ENCODE data around the gene SRD5A1.
"Not testable (repeated sequence)": the region's sequence is repeated elsewhere in the genome, so short reads cannot be mapped to it uniquely, and the experiment has no call there.

The SRD5A1 gene

GRCh38 chr5:6652025-6652424 is 18.8 kb downstream of the SRD5A1 start:
- Mint-ChIP-seq H3K9me3 (no peaks in the 10 kb centered on the region), H3K4me1 (no peaks in the 10 kb centered on the region), H3K27ac (no peak overlapping the region), H3K36me3 (peaks cover 27% of the 10 kb centered on the region), H3K4me3 (no peak overlapping the region), H3K27me3 (no peaks in the 10 kb centered on the region)

GRCh38 chr5:6655432-6655831 is 22.2 kb downstream of the SRD5A1 start:
- peaks cover 30% of the 10 kb centered on the region for H3K36me3 Mint-ChIP-seq
- H3K9me3 Mint-ChIP-seq = no peaks in the 10 kb centered on the region
- H3K27ac Mint-ChIP-seq = no peak overlapping the region
- H3K27me3 Mint-ChIP-seq = no peaks in the 10 kb centered on the region
- H3K4me3 Mint-ChIP-seq = no peak overlapping the region
- H3K4me1 Mint-ChIP-seq = peaks cover 4% of the 10 kb centered on the region

GRCh38 chr5:6656680-6657079 is 23.4 kb downstream of the SRD5A1 start:
- H3K9me3 Mint-ChIP-seq = no peaks in the 10 kb centered on the region
- peaks cover 4% of the 10 kb centered on the region for H3K4me1 Mint-ChIP-seq
- no peak overlapping the region for H3K4me3 Mint-ChIP-seq
- peaks cover 30% of the 10 kb centered on the region for H3K36me3 Mint-ChIP-seq
- H3K27ac Mint-ChIP-seq = no peak overlapping the region
- H3K27me3 Mint-ChIP-seq = no peaks in the 10 kb centered on the region

- H3K4me3 Mint-ChIP-seq = no peak overlapping the region
- peak overlapping the region; percentile 23 for H3K27ac Mint-ChIP-seq
- peaks cover 4% of the 10 kb centered on the region for H3K4me1 Mint-ChIP-seq
- H3K36me3 Mint-ChIP-seq = peaks cover 22% of the 10 kb centered on the region
- H3K27me3 Mint-ChIP-seq = no peaks in the 10 kb centered on the region
- no peaks in the 10 kb centered on the region for H3K9me3 Mint-ChIP-seq
Measured at GRCh38 chr5:6659941-6660684, 26.9 kb downstream of the SRD5A1 start.

DNA sequence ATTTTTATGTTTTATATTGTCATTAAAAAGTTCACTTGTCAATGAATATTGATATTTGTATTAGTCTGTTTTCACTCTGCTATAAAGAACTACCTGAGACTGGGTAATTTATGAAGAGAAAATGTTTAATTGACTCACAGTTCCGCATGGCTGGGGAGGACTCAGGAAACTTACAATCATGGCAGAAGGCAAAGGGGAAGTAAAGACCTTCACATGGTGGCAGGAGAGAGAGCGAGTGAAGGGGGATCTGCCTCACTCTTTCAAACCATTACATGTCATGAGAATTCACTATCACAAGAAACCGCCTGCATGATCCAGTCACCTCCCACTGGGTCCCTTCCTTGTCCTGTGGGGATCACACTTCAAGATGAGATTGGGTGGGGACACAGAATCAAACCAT is 27.4 kb downstream of the SRD5A1 start:
- Mint-ChIP-seq H3K27ac (no peak overlapping the region), H3K36me3 (peaks cover 20% of the 10 kb centered on the region), H3K27me3 (no peaks in the 10 kb centered on the region), H3K4me3 (no peak overlapping the region), H3K9me3 (no peaks in the 10 kb centered on the region), H3K4me1 (peaks cover 4% of the 10 kb centered on the region)

DNA sequence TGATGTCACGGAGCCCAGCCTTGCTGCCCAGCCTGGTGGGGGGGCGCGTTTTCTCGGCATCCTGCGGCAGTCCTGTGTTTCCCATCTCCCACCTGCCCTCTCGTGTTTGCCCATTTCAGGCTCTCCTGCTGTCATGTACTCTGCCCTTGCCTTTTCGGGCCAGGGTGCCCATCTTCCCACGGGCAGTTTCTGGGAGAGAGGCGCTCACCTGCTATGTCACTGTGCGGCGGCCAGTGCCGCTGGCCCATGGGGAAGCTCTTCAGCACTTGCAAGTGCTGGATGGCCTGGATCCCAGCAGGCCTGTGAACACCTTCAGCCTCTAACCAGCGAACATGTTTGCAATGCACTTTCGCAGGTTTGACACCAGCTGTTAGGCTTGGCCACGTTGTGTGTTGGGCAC is 33.5 kb downstream of the SRD5A1 start:
- Mint-ChIP-seq H3K4me3 (no peak overlapping the region), H3K27me3 (no peaks in the 10 kb centered on the region), H3K4me1 (no peaks in the 10 kb centered on the region), H3K9me3 (no peaks in the 10 kb centered on the region), H3K27ac (no peak overlapping the region), H3K36me3 (peaks cover 12% of the 10 kb centered on the region)

- no peak overlapping the region for H3K4me3 Mint-ChIP-seq
- no peak overlapping the region for H3K27ac Mint-ChIP-seq
- H3K4me1 Mint-ChIP-seq = no peaks in the 10 kb centered on the region
- H3K27me3 Mint-ChIP-seq = no peaks in the 10 kb centered on the region
- no peaks in the 10 kb centered on the region for H3K9me3 Mint-ChIP-seq
- peaks cover 12% of the 10 kb centered on the region for H3K36me3 Mint-ChIP-seq
Measured at GRCh38 chr5:6667648-6668047, 34.4 kb downstream of the SRD5A1 start.

- not testable (repeated sequence) for H3K4me1 Mint-ChIP-seq, H3K27ac Mint-ChIP-seq, H3K27me3 Mint-ChIP-seq, H3K9me3 Mint-ChIP-seq, H3K4me3 Mint-ChIP-seq
- peaks cover 12% of the 10 kb centered on the region for H3K36me3 Mint-ChIP-seq
Measured at GRCh38 chr5:6668717-6669116, 35.5 kb downstream of the SRD5A1 start.

DNA sequence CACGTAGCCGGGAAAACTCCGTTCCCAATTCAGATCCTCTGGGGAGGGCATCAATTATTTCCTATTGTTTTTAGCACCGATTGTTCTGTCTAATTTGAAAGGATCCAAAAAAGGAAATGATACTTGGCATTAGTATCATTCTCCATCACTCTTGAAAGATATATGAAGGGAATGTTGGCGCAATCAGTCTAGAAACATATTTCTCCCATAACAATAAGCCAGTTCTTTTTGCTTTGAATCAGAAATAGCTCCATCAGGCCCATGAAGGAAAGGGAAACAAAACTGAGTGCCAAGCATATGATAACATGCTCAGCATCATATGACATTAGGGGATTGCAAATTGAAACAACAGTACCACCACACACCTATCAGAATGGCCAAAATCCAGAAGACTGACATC is 39.8 kb downstream of the SRD5A1 start:
- H3K27ac Mint-ChIP-seq = no peak overlapping the region
- no peak overlapping the region for H3K4me3 Mint-ChIP-seq
- no peaks in the 10 kb centered on the region for H3K9me3 Mint-ChIP-seq
- H3K36me3 Mint-ChIP-seq = peaks cover 7% of the 10 kb centered on the region
- H3K27me3 Mint-ChIP-seq = no peaks in the 10 kb centered on the region
- H3K4me1 Mint-ChIP-seq = no peaks in the 10 kb centered on the region

DNA sequence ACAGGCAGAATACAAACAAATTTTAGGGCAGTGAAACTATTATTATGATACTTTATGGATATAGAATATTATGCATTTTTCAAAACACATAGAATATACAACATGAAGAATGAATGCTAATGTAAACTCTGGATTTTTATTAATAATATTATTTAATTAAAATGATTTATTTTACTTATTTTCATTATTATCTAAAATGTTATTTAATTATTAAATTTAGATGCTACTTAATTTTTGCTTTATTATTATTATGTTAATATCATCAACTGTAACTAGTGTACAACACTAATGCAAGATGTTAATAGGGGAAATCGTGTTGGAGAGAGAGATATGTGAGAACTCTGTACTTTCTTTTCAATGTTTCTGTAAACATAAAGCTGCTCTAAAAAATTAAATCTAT is 40.7 kb downstream of the SRD5A1 start:
- H3K36me3 Mint-ChIP-seq = peaks cover 7% of the 10 kb centered on the region
- no peaks in the 10 kb centered on the region for H3K9me3 Mint-ChIP-seq
- no peak overlapping the region for H3K4me3 Mint-ChIP-seq
- no peak overlapping the region for H3K27ac Mint-ChIP-seq
- H3K27me3 Mint-ChIP-seq = no peaks in the 10 kb centered on the region
- H3K4me1 Mint-ChIP-seq = no peaks in the 10 kb centered on the region

GRCh38 chr5:6674421-6674820 is 41.2 kb downstream of the SRD5A1 start:
- H3K4me3 Mint-ChIP-seq = no peak overlapping the region
- peaks cover 7% of the 10 kb centered on the region for H3K36me3 Mint-ChIP-seq
- no peaks in the 10 kb centered on the region for H3K4me1 Mint-ChIP-seq

GRCh38 chr5:6674886-6675285 is 41.6 kb downstream of the SRD5A1 start:
- Mint-ChIP-seq H3K9me3 (no peaks in the 10 kb centered on the region), H3K36me3 (peaks cover 7% of the 10 kb centered on the region), H3K4me3 (no peak overlapping the region)

More at GRCh38 chr5:6674421-6674820, 41.2 kb downstream of the SRD5A1 start:
- Mint-ChIP-seq H3K27me3 (no peaks in the 10 kb centered on the region), H3K9me3 (no peaks in the 10 kb centered on the region), H3K27ac (no peak overlapping the region)

DNA sequence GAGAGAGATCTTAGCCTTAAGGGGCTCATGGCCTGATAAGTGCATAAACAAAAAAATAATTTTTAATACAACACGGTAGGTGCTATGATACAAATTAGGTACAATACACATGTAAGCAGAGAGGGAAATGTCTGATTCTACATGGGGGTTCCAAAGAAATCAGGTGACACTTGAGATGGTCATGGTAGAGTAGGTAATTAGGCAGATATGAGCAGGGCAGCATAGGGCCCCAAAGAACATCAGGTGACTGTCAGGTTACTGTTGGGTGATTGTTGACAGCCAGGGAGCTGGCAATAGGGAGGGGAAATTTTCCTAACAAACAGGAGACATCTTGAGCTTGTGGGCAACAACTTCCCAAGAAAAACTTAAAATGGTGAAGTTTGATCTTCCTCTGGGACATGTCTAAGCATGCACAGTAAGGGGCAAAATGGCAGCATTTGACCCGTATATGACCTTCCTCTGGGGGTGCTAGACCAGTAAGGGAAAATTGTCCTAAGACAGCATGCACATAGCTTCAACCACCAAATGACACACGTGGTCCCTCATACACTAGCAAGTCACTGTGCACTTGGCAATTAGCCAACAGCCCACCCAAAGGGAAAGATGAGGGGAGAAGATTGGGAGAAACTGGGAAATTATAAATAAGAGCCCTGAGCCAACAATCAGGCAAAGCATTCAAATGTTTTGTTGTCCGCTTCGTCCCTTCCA is 42.7 kb downstream of the SRD5A1 start:
- no peaks in the 10 kb centered on the region for H3K27me3 Mint-ChIP-seq
- H3K4me1 Mint-ChIP-seq = no peaks in the 10 kb centered on the region
- no peak overlapping the region for H3K4me3 Mint-ChIP-seq
- peaks cover 3% of the 10 kb centered on the region for H3K36me3 Mint-ChIP-seq
- H3K27ac Mint-ChIP-seq = no peak overlapping the region
- H3K9me3 Mint-ChIP-seq = no peaks in the 10 kb centered on the region

More at GRCh38 chr5:6674886-6675285, 41.6 kb downstream of the SRD5A1 start:
- Mint-ChIP-seq H3K27ac (no peak overlapping the region), H3K4me1 (no peaks in the 10 kb centered on the region), H3K27me3 (no peaks in the 10 kb centered on the region)

DNA sequence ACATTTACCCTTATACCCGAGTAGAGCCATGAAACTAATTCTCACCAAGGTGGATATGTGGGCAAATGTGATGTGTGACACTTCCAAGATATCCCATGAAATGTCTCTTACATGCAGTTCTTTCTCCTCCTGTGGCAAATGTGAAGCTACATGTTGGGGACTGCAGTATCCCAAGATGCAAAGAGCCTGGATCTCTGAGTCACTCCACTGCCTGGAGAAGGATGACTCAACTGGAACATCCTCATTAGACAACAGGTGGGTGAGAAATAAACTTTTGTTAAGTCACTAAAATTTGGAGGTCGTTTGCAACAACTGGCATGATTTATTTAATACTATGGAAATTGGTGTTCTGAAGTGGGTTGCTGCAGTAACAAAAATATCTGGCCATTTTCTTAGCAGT is 43.5 kb downstream of the SRD5A1 start:
- H3K9me3 Mint-ChIP-seq = no peaks in the 10 kb centered on the region
- peaks cover 3% of the 10 kb centered on the region for H3K27me3 Mint-ChIP-seq
- H3K4me3 Mint-ChIP-seq = no peak overlapping the region
- H3K36me3 Mint-ChIP-seq = no peaks in the 10 kb centered on the region
- no peaks in the 10 kb centered on the region for H3K4me1 Mint-ChIP-seq
- no peak overlapping the region for H3K27ac Mint-ChIP-seq

DNA sequence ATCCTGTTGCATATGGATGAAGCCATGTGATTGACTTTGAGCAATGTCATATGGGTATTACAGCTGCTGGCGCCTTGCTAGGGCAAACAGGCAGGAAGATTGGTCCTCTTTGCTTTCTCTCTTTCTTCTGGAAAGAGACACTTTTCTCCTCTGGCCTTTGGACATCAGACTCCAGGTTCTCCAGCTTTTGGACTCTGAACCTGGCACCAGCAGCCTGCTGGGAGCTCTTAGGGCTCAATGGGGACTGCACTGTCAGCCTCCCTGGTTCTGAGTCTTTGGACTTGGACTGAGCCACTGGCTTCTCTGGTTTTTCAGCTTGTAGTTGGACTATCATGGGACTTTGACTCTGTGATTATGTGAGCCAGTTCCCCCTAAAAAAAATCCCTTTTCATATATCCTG is 45.1 kb downstream of the SRD5A1 start:
- Mint-ChIP-seq H3K27ac (no peak overlapping the region), H3K27me3 (peaks cover 6% of the 10 kb centered on the region), H3K9me3 (no peaks in the 10 kb centered on the region), H3K4me1 (no peaks in the 10 kb centered on the region), H3K36me3 (no peaks in the 10 kb centered on the region), H3K4me3 (no peak overlapping the region)

- Mint-ChIP-seq H3K9me3 (no peaks in the 10 kb centered on the region), H3K4me3 (no peak overlapping the region), H3K36me3 (no peaks in the 10 kb centered on the region), H3K27me3 (peaks cover 20% of the 10 kb centered on the region), H3K27ac (no peak overlapping the region), H3K4me1 (no peaks in the 10 kb centered on the region)
Measured at GRCh38 chr5:6680922-6681321, 47.7 kb downstream of the SRD5A1 start.
